Stimulated activated naive CD8-positive, alpha-beta T cell treated with anti-CD3 and anti-CD28 coated beads, Interleukin-15, Interleukin-2, amounts not matched to agents 100 U/mL and 50 U/mL, for 24 hours (primary cell): ENCODE data around the gene CEP250.
"Not testable (repeated sequence)": the region's sequence is repeated elsewhere in the genome, so short reads cannot be mapped to it uniquely, and the experiment has no call there.

Experiments used
- ATAC-seq: fragments of 150-1000 bp; cut with Tn5 transposase; one replicate; pipeline ENCODE4 v1.10.0; 2021
- DNase-seq: peaks from one replicate; pipeline ENCODE4 v3.0.0; 2021

The CEP250 gene

DNA sequence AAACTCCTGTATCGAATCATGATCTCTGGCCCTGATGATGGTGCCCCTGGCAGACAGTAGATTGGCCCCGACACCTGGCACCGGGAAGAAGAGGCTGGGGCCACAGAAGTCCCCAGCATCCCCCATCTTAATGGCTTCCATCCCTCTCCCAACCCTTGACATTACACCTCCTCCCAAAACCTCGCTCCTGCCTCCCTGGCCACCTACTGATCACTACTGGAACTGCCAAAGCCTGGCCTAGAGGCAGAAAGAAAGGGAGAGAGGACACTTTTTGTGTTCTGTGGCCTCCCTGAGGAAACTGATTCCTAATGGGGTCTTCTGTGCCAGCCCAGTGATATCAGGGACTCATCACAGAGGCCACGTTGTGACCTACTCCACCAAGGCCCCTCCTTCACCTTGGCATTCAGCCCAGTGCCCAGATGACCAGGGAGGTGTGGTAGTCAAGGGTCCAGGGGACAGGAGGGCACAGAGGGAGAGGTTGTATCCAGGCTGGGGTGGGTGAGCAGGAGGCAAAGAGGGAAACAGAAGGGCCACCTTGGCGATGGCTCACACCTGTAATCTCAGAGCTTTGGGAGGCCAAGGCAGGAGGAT lies 68.0 kb downstream of the CEP250 start:
- DNase-seq: peak; percentile 44
- no peak for ATAC-seq

- ATAC-seq: no peak
Observed at GRCh38 chr20:35525639-35526038, 70.2 kb downstream of the CEP250 start.

DNA sequence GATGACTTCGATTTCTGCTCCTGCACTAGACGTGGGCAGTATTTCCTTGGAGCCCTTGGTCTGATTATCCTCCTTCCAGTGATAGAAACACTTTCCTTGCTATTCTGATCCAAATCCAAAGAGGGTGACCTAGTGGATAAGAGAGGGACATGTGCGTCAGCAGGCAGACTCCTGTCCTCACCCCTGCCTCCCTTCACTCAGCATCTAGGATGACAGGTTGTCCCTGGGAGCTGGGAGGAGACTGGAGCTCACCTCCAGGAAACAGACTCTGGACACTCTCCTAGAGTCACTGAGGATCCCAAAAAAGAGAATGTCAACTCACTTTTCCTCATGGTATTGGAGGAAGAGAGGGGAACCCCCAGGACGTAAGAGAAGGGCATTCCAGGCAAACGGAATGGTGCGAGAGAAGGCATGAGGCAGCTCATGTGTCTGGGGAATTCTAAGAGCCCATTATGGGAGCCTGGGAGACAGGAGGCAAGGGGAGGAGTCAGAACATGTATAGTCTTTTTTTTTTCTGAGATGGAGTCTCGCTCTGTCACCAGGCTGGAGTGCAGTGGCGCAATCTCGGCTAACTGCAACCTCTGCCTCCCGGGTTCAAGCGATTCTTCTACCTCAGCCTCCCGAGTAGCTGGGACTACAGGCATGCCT lies 71.8 kb downstream of the CEP250 start:
- DNase-seq: no peak
- no peak for ATAC-seq

More at GRCh38 chr20:35525639-35526038, 70.2 kb downstream of the CEP250 start:
- DNase-seq: no peak

DNA sequence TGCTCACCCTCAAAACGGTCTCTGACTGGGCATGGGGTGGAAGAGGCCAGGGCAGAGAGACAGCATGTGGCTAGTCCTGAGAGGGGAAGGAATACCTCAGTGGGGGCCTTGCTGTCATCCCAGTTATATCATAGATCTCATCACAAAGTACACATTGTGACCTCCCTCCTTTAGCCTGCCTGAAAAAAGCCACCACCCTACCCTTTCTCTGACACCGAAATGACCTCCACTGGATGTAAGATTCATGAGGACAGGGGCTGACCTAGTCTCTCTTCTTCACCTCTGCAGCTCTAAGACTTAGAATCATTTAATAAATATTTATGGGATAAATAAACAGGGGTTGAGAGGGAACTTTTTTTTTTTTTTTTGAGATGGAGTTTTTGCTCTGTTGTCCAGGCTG lies 74.2 kb downstream of the CEP250 start, which contains the start of gene C20orf173:
Gene C20orf173, minus strand, starts transcription at position 101 of the 400 bp plus-strand sequence. CDS start 279 bp downstream, outside the sequence.
- ATAC-seq (no peak), DNase-seq (no peak)

DNA sequence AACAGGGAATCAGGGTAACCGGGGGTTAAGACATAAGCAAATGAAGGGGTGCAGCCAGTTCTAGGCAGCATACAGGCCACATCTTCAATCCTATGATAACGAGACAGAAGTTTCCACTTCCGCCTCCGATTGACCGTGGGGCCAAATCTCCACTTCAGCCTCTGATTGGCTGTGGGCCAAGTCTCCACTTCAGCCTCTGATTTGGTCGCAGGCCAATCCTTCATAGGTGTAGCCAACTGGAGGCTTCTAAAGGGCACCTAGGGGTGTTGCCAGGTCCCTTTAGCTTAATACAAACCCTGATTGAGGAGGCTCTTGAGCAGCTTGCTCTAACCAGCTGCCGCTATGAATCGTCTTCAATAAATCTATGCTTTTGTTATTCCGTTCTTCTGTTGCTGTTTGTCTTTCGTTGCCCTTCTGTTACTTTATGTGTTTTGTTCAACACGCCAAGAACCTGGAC lies 84.4 kb downstream of the CEP250 start:
- peak; percentile 20 for DNase-seq
- ATAC-seq: no peak

GRCh38 chr20:35541118-35541782 lies 85.9 kb downstream of the CEP250 start:
- DNase-seq: no peak

GRCh38 chr20:35541783-35542662 lies 86.6 kb downstream of the CEP250 start, which contains the start of gene ERGIC3:
TSS of gene ERGIC3 (plus strand) at chr20:35542078. CDS start at chr20:35542098, 20 bp downstream.
- ATAC-seq: peak; percentile 98
- DNase-seq: peak; percentile 99

More at GRCh38 chr20:35541118-35541782, 85.9 kb downstream of the CEP250 start:
- ATAC-seq: no peak

DNA sequence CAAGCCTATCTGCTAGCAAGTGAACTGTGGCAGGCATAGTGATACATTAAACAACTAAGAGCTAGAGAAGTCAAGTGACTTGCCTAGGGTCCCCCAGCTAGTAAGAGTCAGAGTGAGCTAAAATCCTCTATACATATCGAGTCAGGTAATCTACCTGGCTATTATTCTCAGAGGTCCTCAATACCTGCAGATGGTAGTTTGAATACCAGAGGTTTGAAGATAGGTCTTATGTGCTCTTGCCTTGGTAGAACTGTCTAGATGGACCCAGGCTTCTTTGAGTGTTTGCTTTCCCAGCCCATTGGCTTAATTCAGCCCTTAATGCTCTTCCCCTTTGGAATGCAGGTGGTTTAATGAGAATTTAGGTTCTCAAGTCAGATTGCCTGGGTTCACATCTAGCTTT lies 87.6 kb downstream of the CEP250 start:
- DNase-seq (no peak), ATAC-seq (no peak)

- no peak for DNase-seq
- ATAC-seq: no peak
Observed at GRCh38 chr20:35544436-35544835, 89.0 kb downstream of the CEP250 start.

GRCh38 chr20:35544941-35545340 lies 89.5 kb downstream of the CEP250 start:
- DNase-seq, ATAC-seq: not testable (repeated sequence)

GRCh38 chr20:35546127-35546526 lies 90.7 kb downstream of the CEP250 start:
- no peak for ATAC-seq
- no peak for DNase-seq

DNA sequence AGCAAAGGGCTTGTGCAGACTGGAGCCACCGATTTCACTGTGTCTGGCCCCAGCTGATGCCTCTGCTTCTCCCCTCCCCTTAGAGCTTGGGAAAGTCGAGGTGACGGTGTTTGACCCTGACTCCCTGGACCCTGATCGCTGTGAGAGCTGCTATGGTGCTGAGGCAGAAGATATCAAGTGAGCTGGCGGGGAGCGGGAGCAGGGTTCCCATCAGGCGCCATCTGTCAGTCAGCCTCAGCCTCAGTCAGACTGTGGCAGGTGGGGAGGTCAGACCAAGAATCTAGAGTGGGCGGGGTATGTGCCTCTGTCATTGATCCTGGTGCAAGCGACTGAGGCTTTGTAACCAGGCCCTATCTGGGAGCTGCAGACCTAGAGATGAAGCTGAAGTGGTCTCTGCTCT lies 91.9 kb downstream of the CEP250 start:
- no peak for DNase-seq
- ATAC-seq: no peak

- ATAC-seq (no peak), DNase-seq (no peak)
Observed at GRCh38 chr20:35551503-35551902, 96.1 kb downstream of the CEP250 start.

- ATAC-seq: no peak
- DNase-seq: no peak
Observed at GRCh38 chr20:35552914-35553313, 97.5 kb downstream of the CEP250 start.

DNA sequence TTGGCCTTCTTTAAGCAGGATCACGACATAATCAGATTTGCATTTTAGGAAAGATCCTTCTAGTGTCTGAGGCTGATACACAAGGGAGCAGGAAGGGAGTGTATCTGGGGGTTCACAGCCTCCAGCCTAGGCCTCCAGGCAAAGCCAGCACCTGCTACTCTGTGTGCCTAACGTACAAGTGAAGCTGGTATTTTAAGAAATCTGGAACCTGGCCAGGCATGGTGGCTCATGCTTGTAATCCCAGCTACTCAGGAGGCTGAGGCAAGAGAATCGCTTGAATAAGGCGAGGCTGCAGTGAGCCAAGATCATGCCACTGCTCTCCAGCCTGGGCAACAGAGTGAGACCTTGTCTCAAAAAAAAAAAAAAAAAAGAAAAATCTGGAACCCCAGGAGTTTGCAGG lies 100.1 kb downstream of the CEP250 start:
- not testable (repeated sequence) for ATAC-seq, DNase-seq

DNA sequence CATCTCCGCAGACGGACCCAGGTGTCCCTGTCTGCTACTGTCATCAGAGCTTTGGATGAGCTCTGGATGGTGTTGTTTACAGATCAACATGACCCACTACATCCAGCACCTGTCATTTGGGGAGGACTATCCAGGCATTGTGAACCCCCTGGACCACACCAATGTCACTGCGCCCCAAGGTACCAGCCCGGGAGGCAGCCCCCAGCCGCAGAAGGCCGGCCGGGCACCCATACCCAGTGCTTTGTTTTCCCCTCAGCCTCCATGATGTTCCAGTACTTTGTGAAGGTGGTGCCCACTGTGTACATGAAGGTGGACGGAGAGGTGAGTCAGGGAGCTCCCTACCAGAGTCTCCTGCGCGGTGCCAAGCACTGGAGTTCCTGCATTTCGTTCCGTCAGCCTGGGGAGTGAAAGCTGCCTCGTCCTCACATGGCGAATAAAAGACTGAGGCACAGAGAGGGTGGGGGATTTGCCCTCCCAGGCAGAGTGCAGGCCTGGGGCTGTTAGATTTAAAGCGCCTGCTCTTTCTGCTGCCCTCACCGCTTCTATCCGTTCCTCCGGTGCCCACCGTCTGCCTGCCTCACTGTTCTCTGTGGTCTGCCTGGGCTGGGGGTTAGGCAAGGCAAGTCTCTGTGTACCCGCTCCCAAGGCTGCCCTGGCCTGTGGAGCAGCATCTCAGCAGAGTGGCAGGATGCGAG lies 100.7 kb downstream of the CEP250 start:
- DNase-seq (no peak), ATAC-seq (no peak)

DNA sequence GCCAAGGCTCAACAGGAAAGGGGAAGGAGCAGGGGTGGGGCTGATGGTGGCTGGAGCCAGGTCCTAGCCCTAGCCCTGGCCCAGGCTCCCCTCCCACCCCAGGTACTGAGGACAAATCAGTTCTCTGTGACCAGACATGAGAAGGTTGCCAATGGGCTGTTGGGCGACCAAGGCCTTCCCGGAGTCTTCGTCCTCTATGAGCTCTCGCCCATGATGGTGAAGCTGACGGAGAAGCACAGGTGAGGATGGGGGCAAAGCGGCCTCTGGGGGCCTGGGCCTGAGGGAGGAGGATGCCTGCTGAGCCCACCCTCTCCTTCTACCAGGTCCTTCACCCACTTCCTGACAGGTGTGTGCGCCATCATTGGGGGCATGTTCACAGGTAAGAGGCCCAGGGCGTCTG lies 101.5 kb downstream of the CEP250 start:
- DNase-seq: no peak
- no peak for ATAC-seq

DNA sequence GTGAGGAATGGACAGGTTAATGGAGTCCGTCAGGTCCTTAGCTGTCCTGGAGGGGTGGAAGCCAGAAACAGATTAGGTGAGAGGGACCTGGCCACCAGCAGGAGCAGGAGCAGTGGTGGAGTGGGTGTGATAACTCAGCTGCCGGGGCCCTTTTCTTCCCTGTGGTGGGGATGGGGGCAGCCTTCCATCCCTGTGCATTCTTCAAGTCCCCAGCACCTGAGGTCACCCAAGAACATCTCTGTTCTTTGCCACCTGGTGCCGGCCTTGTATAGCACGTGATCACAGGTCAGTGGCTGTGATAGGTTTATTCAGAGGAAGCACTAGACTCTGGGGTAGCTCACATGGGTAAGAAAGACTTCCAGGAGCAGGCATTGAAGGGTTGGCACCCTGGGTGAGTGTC lies 103.1 kb downstream of the CEP250 start:
- ATAC-seq (no peak), DNase-seq (no peak)

DNA sequence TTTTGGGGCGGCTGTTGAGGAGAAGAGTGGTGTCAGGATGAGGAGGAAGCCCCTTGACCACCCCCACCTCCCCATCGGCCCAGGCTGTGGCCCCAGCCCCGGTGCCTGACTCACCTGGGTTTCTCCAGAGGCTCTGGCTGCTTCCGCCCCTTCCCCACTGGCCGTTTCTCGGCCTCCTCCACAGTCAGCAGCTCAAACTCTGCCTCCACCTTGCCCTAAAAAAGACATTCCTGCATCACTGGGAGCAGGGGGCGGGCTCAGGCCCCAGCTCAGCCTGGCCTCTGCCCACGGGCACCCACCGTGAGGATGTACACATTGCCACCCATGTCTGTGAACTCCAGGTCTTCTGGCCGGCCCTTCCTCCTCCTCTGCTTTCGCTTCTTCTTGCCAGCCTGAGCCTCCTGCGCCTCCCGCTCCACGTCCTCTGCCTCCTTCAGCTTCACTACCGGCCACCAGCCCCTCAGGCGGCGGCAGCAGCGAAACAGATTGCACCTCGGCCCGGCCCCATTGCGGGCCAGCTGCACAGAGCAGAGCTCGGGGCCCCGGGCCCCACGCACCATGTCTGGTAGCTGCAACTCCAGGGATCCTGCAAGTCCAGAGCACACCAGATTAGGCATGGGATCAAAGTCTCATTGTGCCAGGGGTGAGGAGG lies 103.8 kb downstream of the CEP250 start:
- DNase-seq (no peak), ATAC-seq (no peak)

DNA sequence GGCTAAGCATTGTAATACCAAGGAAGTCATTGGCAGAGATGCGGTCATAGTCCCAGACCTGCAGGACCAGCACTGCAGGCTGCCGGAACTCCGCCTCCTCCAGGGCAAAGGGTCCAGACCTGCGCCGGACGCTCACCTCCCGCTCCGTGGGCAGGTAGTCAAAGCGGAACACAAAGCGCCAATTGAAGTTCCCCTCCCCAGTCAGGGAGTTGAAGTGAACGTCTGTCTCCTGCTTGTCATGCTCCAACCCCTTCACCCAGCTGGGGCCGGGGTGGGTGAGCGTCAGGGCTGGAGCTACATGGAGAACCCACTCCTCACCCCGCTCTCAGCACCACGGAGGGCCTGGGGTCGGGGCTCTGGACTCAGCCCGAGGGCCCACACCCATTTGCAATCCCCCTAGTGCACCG lies 104.7 kb downstream of the CEP250 start:
- no peak for DNase-seq
- ATAC-seq: no peak

- ATAC-seq (no peak), DNase-seq (no peak)
Observed at GRCh38 chr20:35560541-35560940, 105.1 kb downstream of the CEP250 start.
